NB4 (cell line): ENCODE data around the gene RANBP10.

ENCODE experiments used
- CTCF ChIP-seq: IDR thresholded peaks from one replicate; pipeline ENCODE4 v1.5.1; 2012; ENCODE audit warnings: low read depth, low read length
- MYC ChIP-seq: IDR thresholded peaks from 2 replicates; pipeline ENCODE4 v1.6.1; 2011; ENCODE audit warnings: low read depth, low read length
- POLR2A ChIP-seq: IDR thresholded peaks from 2 replicates; pipeline ENCODE4 v1.6.1; 2011; ENCODE audit warnings: mild to moderate bottlenecking; ENCODE audit not compliant: insufficient read length; ENCODE audit errors: extremely low read depth
- TF ChIP-seq, protein P1 (sequence below): IDR thresholded peaks from 2 replicates; pipeline ENCODE4 v1.6.1; 2011; ENCODE audit warnings: low read depth, low read length

GRCh38 chr16:67718668-67719047, 87.7 kb downstream of the RANBP10 start:
- TF ChIP-seq CTCF (no peak), POLR2A (no peak), MYC (no peak)
- TF ChIP-seq, protein P1, sequence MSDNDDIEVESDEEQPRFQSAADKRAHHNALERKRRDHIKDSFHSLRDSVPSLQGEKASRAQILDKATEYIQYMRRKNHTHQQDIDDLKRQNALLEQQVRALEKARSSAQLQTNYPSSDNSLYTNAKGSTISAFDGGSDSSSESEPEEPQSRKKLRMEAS: 0 out of 2 replicates have a peak, but pooled peaks have one; percentile 5
